CMK (cell line): ENCODE measurements around the gene AADAC.
"Not testable (repeated sequence)": the region's sequence is repeated elsewhere in the genome, so short reads cannot be mapped to it uniquely, and the experiment has no call there.

Experiments used
- DNase-seq: peaks from one replicate; pipeline ENCODE4 v3.0.0-alpha.2; 2010; ENCODE audit warnings: low read depth

Gene AADAC

DNA sequence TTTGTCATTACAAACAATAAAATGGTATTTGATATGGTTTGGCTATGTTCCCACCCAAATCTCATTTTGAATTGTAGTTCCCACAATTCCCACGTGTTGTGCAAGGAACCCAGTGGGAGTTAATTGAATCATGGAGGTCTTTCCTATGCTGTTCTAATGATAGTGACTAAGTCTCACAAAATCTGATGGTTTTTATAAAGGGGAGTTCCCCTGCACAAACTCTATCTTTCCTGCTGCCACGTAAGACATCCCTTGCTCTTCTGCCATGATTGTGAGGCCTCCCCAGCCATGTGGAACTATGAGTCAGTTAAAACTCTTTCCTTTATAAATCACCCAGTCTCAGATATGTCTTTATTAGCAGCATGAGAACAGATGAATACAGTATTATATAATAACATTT lies 15.4 kb upstream of the AADAC start:
- no peak for DNase-seq

DNA sequence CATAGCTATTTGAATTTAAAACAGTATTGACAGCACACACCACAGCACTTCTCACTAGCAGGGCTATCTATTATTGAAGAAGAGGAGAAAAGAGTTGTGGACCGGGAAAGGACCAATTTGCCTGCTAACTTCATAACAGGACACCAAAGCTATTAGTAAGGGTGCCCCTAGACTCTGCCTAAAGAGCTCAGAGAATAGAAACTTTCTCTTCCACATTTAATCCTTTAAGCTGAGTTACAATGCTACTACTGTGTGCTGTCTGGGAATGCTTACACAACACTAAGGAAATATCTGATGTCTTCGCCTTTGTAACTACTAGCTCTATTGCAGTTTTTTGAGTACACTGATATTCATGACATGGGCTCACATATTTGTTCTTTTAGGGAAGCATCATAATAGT lies 13.5 kb upstream of the AADAC start:
- DNase-seq: no peak

DNA sequence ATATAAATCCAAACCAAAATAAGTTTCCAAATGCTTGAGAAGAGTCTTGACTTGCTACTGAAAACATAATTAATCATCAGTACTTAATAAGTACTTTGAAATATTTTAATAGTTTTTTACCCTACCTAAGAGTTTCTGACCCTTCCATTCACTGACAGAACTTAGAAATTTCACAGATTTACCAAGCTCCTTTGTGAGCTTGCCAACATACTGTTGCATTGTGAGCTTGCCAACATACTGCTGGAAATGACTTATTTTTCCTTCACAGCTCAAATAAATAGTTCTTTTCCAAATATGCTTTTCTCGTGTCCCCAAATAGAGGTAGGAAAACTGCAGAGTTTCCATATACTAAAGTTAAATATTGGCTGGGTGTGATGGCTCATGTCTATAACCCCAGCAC lies 9.6 kb upstream of the AADAC start:
- no peak for DNase-seq

DNA sequence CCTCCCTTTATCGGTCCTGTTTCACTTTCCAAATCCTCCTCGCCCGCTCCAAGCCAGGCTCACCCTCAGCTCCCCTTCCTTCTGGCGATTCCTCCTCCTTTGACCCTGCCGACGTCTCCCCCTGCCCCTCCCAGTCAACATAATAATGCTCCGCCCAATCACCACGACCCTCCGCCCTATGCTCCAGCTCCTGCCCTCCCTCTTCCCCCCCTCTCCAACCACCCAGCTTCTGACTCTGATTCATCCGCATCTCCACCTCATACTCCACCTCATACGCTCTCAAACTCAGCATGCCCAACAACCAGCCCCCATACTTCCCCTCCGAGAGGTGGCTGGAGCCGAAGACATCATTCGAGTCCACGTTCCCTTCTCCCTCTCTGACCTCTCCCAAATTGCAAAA lies 7.1 kb upstream of the AADAC start:
- no peak for DNase-seq

DNA sequence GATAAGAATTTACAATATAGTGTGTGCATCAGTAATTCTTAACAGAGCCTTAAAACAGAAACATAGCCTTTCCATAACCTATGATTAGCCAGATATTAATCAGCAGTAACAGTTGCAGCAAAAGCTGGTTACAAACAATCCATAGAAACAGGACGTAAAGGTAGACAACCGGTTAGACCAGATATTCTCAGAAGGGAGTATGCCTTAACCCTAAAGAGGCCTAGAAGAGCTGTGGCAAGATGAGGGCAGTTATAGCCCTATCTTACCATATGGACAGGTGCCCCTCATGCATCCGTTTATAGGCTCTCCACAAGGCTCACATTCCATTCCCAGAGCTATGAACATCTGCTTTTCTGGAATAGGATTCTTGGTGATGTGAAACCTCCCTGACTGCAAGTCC lies 5.0 kb upstream of the AADAC start:
- not testable (repeated sequence) for DNase-seq

DNA sequence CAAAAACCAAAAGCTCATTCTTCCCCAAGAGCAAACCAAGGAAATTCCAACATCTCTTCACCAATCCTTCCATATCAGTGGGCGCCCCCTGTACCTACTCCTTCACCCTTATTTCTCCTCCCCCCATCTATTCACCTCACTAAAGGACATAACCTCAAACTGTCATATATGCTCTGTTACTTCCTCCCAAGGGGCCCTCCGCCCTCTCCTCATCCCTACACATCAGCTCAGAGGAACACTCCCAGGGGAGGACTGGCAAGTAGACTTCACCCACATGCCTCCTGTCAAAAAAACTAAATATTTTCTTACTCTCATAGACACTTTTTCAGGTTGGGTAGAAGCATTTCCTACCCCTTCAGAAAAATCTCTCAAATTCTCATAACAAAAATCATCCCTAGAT lies 2.4 kb upstream of the AADAC start:
- no peak for DNase-seq

DNA sequence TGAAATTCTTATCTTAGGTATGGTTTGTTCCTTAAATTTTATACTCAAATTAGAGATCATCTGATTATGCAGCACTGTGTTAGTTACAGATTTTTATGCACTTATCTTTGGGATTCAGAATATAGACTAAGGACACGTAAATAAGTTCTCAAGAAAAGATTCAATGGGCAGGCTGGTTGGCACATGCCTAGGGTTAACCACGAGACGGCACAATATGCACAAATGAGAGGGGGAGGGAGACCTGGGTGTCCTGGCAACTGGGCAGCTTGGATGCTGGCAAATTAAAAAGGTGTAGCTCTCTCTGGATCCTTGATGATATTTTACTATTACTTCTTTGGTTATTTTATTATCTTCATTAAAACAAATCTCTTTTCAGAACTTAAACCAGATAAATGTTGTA lies 672 bp downstream of the AADAC start:
- no peak for DNase-seq

DNA sequence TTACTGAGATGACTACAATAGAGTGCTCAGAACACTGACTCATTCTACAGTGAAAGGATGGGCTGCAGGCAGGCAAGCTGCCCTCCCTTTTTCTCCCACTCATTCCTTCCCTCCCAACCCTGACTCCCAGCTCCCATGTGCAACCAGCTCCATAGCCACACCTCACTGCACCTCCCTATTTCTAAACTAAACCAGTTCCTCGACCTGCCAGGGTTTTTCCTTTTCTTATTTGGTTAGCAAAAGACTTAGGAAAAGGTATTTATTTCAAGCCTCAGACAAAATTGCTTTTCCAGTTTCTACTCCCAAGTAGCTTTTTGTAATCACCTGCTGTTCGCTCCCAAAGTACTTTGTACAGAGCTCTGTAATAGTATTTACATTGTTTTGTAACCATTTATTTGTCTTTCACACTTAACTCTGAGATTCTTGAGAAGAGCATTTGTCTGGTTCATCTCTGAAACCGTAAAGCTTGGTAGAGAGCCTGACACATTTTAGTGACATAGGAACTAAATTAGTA lies 2.2 kb downstream of the AADAC start:
- no peak for DNase-seq

DNA sequence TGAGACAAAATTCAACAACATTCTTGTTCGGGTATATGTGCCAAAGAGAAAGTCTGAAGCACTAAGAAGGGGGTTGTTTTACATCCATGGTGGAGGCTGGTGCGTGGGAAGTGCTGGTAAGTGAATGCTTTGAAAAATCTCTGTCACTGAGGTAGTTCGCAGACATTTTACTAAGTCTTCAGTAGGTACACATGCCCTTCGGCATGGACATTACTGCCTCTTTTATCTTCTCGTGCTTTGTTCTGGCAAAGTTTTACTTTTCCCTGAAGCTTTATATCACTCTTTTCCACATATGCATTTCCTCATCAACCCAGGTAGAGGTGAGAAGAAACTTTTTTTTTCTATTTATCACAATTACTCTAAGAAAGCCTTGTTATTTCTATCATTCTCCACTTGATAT lies 3.6 kb downstream of the AADAC start:
- DNase-seq: no peak

DNA sequence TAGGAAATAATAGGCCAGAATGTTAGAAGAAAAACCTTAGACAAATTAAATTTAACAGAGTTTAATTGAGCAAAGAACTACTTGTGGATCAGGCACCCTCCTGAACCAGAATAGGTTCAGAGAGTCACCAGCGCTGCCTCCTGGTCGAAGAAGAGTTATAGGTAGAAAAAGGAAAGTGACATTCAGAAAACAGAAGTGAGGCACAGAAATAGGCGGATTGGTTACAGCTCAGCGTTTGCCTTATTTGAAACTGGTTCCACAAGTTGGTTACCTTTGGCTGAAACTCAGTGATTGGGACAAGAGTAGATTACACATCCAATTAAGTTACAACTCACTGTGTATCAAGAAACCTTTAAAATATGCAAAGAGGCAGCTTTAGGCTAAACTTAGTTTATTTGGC lies 4.4 kb downstream of the AADAC start:
- DNase-seq: no peak

DNA sequence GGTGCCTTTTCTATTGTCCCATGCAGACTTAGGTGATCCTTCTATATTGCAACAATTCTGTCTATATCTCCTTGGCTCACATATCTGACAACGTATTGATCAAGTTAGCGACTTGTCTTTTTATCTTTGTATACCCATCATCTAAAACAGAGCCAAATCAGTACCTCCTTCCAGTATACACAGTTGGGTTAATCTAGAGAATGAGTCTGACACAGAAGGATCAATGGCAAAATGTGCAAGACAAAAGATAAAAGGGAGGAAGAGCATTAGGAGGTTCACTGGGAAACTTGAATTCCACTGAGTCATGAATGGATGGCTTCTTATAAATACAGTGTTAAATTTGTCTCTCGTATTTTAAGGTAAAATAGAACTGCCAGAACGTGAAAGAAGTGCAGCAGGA lies 6.0 kb downstream of the AADAC start:
- no peak for DNase-seq

DNA sequence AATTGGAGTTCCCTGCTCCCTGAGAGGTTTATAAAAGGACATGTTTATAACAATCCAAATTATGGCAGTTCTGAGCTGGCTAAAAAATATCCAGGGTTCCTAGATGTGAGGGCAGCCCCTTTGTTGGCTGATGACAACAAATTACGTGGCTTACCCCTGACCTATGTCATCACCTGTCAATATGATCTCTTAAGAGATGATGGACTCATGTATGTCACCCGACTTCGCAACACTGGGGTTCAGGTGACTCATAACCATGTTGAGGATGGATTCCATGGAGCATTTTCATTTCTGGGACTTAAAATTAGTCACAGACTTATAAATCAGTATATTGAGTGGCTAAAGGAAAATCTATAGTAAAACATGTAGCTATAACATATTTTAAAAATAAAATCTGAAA lies 13.9 kb downstream of the AADAC start:
- DNase-seq: no peak

DNA sequence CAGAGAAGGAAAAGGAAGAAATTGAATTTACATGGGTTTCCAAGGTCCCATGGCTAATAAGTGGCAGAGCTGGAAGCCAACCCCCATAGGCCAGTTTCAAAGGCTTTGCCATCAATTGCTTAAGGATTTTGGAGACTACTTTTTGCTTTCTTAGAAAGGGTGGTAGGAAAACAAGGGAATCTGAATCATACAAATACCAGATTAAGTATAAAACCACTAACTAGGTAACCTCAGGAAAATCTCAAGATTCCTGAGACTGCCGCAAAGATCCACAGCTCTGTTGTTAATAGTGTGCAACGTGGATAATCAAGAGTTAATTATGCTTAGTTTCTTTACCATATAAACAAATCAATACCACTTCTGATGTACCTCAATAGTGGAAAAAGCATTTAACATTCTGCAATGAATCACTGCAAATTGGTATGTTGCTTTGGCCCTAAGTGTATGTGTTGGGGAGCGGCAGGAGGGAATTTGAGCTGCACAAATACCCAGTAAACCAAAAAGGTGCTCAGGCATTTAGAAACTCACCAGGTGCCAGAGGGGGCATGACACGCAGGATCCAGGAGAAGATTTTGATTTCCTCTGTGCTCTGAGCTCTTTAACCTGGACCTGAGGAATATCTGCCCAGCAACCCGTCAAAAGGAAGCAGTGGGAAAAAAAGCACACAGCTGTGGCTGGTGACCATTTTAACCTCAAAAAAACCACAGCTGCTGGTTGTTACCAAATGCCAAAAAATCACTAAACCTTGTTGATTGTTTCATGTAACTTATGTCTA lies 22.0 kb downstream of the AADAC start:
- no peak for DNase-seq

DNA sequence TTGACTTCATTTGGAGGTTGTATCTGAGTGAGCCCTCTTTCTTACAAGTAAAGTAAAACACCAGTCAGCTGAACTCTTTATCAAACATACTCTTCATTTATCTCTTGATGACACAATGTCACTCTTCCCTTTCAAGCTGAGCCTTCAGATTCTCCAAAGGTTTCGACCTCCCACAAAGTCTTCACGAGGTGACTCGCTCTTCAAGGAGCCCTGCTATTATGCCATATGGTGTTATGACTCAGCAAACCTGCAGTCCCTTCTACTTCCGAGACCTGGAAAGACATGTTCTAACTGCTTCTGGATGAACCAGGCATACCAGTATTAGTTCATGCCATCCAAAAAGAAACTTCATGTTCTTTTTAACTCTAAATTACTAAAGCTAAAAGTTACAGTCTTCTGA lies 23.1 kb downstream of the AADAC start:
- DNase-seq: peak; percentile 11

DNA sequence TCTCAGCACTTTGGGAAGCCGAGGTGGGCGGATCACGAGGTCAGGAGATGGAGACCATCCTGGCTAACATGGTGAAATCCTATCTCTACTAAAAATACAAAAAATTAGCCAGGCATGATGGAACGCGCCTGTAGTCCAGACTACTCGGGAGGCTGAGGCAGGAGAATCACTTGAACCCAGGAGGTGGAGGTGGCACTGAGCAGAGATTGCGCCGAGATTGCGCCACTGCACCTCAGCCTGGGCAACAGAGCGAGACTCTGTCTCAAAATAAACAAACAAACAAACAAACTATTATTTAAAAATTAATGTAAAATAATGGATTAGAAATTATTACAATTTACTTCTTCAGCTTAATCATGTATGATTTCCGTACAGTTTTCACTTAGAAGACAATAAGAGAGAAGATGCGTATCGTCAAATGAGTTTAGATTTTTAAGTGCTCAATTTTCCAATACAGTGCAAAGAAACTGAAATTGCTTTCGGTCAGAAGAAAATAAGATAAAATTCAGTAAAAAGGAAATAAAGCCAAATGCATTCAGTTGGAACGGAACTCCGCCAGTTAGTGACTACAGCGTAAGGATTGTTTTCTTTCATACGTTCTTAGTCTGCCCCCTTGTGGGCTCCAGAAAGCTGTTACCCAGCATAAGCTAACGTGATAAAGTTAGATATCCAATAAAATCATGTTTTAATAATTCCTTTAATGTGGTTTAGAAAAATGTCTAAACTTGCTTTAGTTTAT lies 24.8 kb downstream of the AADAC start:
- peak; percentile 15 for DNase-seq

DNA sequence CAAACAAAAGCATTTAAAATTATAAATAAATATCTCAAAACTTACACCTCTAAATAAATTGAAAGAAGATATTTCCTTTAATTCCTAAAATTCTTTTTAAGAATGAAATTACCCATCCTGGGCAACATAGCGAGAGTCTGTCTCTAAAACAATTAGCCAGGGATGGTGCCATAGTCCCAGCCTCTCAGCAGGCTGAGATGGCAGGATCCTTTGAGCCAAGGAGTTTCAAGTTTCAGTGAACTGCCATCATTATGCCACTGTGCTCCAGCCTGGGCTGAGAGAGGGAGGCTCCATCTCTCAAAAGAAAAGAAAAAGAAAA lies 25.4 kb downstream of the AADAC start:
- DNase-seq: no peak

DNA sequence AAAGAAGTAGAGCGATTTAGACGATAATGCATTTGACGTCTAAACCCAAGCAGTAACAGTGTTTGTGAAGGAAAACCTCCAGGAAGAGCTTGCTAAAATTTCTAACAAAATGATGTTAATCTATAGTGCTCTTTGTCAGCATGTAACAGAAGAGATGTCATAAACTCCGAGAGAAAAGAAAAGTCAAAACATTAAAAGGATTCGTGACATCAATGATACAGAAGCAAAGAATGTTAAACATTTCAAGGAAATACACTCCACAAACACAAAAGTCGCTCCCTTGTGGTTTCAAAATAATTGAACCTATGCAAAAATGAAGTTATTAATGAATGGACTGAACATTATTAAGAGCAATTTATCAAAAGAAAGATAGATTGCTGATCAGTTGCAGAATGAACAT lies 27.9 kb downstream of the AADAC start:
- DNase-seq: no peak

DNA sequence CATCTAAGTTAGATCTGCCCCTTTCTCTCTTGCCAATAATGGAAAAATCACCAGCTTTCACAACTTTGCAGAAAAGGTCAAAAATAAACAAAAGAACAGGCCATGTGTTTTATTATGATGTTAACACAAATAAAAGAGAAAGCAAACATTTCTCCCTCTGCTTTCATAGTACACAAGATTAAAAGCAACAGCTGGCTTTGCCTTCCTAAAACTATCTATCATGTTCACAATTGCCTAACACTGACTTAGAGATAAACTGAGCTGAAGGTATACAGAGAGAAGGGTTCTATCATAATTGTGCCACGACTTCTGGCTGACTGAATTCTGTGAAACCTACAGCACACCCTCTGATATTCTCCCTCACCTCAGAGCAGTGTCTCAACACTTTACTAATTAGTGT lies 29.4 kb downstream of the AADAC start:
- no peak for DNase-seq

DNA sequence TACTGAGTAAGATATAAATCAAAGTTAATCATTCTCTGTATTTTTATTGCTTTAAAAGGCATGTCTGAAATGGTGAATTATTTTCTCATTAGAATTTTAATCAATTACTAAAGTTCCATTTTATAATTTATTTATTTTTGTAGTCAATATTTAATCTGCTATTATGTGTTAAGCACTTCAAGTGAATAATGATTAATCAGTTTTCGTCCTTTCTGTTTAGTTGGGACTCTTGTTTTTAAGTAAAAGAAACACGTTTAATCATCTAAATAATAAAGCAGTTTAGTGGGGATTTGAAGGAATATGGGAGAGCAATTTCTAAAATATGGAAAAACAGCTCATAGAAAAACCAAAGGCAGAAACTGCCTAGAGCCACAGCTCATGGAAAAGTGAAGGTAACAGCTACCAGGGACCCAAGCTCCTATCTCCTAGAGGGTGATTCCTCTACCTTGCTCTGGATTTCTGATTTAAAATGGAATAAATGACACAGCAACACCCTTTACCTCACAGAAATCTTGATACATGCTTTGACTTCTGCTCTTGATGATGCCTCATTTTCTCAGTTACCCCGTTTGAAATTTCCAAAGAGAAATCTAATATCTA lies 31.5 kb downstream of the AADAC start:
- no peak for DNase-seq

DNA sequence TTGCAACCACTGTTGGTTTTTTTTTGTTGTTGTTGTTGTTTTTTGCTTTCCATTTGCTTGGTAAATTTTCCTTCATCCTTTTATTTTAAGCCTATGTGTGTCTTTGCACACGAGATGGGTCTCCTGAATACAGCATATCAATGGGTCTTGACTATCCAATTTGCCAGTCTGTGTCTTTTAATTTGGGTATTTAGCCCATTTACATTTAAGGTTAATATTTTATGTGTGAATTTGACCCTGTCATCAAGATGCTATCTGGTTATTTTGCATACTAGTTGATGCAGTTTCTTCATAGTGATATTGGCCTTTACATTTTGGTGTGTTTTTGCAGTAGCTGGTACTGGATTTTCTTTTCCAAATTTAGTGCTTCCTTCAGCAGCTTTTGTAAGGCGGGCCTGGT lies 36.1 kb downstream of the AADAC start:
- not testable (repeated sequence) for DNase-seq

DNA sequence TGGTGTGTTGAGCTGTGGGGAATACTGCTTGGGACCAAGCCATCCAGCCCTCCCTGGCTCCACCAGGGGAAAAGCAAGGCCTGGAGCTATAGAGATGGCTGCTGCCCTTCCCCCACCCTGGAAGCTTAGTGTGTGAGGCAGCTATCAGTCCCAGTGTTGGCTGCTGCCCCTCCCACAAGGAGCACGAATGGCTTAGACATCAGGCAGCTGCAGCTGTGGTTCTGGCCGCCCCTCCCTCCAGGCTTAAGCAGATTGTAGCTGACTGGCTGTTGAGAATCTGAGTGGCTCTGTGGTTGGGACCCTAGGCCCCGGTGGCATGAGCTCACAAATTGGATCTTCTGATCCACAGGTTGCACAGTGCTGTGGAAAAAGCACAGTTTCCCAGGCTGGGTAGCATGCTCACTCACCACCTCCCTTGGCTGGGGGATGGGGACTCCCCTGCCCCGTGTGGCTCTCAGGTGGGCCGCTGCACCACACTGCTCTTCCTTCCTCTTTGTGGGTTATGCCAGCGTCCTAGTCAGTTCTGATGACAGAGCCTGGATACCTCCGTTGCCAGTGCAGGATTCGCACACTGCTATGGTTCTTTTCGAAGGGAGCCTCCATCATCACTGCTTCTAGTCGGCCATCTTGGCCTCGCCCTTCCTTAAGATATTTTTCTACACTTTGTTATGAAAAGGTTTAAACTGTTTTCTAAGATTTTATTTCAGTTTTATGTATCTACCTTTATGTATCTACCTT lies 38.3 kb downstream of the AADAC start:
- no peak for DNase-seq

DNA sequence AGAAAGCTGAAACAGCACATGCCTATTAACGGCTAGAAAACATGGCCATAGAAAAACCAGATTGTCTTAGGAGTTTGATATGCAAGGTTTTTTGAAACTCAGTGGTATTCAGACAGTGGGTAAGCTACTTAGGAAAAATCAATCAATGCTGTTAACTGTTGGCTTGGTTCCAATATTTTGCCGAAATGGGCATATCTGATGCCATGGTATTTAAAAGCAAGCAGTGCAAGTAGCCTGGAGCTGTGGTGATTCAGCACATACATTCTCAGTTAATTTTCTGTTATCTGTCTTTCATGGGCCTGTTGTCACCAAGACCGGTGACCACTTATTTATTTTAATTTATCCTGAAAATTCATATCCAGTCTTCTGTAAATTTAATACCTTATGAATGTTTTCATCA lies 42.2 kb downstream of the AADAC start:
- DNase-seq: no peak

DNA sequence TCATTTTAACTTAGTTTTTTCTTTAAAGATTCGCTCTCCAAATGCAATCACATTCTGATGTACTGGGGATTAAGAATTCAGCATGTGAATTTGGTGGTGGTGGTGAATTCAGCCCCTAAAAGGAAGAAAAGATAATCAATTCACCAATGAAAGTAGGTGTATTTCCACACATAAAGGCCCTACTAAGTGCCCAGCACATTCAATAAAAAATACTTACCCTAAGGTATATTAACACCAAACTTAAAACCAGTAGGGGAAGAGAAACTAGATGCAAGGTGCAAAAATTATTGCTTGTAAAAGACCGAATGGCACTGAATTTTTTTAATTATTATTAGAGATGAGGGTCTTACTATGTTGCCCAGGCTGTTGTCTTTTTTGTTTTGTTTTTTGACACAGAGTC lies 42.7 kb downstream of the AADAC start:
- DNase-seq: no peak
